NAMALWA (cell line): Measurements from ENCODE around the gene ABCB7.
A peak's percentile ranks its signal among the peaks of the same experiment; 100 is the strongest.
"Not testable (repeated sequence)": the region's sequence is repeated elsewhere in the genome, so short reads cannot be mapped to it uniquely, and the experiment has no call there.

Experiments
- DNase-seq: peaks from one replicate; pipeline ENCODE4 v3.0.0-alpha.2; 2015; ENCODE audit warnings: low spot score

ABCB7 gene

GRCh38 chrX:75155827-75156525 is at the start of gene ABCB7:
Gene ABCB7, minus strand, starts transcription at chrX:75156283. Its CDS starts 11 bp downstream, at chrX:75156272.
- peak; percentile 78 for DNase-seq

GRCh38 chrX:75188415-75189206 is 32.5 kb upstream of the ABCB7 start:
- not testable (repeated sequence) for DNase-seq

GRCh38 chrX:75181721-75182120 is 25.6 kb upstream of the ABCB7 start:
- DNase-seq, result no peak

- DNase-seq, result not testable (repeated sequence)
Measured at GRCh38 chrX:75179536-75180293, 23.6 kb upstream of the ABCB7 start.

GRCh38 chrX:75172257-75172890 is 16.3 kb upstream of the ABCB7 start:
- DNase-seq, result not testable (repeated sequence)

GRCh38 chrX:75158054-75158453 is 2.0 kb upstream of the ABCB7 start:
- no peak for DNase-seq

GRCh38 chrX:75156531-75156945 is 455 bp upstream of the ABCB7 start:
- no peak for DNase-seq

GRCh38 chrX:75155447-75155826 is 646 bp downstream of the ABCB7 start:
- DNase-seq, result peak; percentile 44

GRCh38 chrX:75154871-75155270 is 1.2 kb downstream of the ABCB7 start:
- DNase-seq, result no peak

- DNase-seq, result no peak
Measured at GRCh38 chrX:75151827-75152592, 4.1 kb downstream of the ABCB7 start.

GRCh38 chrX:75149654-75150053 is 6.4 kb downstream of the ABCB7 start:
- no peak for DNase-seq

GRCh38 chrX:75132672-75133071 is 23.4 kb downstream of the ABCB7 start:
- no peak for DNase-seq

GRCh38 chrX:75131973-75132627 is 24.0 kb downstream of the ABCB7 start:
- no peak for DNase-seq

GRCh38 chrX:75129069-75129468 is 27.0 kb downstream of the ABCB7 start:
- DNase-seq, result not testable (repeated sequence)

- no peak for DNase-seq
Measured at GRCh38 chrX:75118296-75118695, 37.8 kb downstream of the ABCB7 start.

GRCh38 chrX:75115707-75116413 is 40.2 kb downstream of the ABCB7 start:
- no peak for DNase-seq

- DNase-seq, result no peak
Measured at GRCh38 chrX:75114638-75115037, 41.4 kb downstream of the ABCB7 start.

- no peak for DNase-seq
Measured at GRCh38 chrX:75113664-75114063, 42.4 kb downstream of the ABCB7 start.

- DNase-seq, result no peak
Measured at GRCh38 chrX:75107863-75108509, 48.1 kb downstream of the ABCB7 start.

GRCh38 chrX:75106772-75107171 is 49.3 kb downstream of the ABCB7 start:
- DNase-seq, result no peak
